ENCODE measurements around the gene AK2.
"Not testable (repeated sequence)": the region's sequence is repeated elsewhere in the genome, so short reads cannot be mapped to it uniquely, and the experiment has no call there.

The AK2 gene

DNA sequence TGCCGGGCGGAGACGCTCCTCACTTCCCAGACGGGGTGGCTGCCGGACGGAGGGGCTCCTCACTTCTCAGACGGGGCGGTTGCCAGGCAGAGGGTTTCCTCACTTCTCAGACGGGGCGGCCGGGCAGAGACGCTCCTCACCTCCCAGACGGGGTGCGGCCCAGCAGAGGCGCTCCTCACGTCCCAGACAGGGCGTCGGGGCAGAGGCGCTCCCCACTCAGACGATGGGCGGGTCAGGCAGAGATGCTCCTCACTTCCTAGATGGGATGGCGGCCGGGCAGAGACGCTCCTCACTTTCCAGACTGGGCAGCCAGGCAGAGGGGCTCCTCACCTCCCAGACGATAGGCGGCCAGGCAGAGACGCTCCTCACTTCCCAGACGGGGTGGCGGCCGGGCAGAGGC is 61.6 kb downstream of the AK2 start:
- DNase-seq (ENCODE audit: low read depth in 2 of 2), result not testable (repeated sequence)

DNA sequence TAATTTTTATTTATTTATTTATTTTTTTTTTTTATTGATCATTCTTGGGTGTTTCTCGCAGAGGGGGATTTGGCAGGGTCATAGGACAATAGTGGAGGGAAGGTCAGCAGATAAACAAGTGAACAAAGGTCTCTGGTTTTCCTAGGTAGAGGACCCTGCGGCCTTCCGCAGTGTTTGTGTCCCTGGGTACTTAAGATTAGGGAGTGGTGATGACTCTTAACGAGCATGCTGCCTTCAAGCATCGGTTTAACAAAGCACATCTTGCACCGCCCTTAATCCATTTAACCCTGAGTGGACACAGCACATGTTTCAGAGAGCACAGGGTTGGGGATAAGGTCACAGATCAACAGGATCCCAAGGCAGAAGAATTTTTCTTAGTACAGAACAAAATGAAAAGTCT is 63.2 kb downstream of the AK2 start:
- DNase-seq (ENCODE audit: low read depth in 2 of 2), result not testable (repeated sequence)

DNA sequence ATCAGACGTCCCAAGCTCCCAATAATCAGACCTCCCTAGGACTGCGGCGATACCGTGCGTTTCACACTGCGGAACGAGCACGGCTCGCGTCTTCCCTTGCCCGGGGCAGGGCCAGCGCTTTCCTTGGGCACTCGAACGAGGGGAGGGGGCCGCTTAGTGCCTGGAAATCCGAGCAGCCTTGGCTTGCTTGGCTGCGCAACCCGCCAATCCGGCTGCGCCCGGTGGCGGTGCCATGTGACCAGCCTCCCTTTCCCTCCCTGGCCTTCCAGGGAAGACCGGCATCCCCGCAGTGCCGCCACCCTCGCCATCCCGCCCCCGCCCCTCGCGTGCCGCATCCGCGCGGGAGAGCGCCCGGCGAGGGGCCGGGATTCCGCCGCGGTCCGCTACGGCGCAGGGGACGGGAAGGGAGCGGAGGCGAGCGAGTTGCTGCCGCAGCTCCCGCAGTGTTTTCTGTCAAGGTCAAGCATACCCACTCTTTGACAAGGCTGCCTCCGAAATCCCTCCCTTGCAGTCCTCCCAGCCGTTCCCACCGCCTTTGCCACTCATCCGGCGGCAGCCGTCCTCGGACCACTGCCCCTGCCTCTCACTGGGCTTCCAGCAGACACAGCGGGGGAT is 63.8 kb downstream of the AK2 start:
- no peak for DNase-seq (ENCODE audit: low read depth in 2 of 2)

DNA sequence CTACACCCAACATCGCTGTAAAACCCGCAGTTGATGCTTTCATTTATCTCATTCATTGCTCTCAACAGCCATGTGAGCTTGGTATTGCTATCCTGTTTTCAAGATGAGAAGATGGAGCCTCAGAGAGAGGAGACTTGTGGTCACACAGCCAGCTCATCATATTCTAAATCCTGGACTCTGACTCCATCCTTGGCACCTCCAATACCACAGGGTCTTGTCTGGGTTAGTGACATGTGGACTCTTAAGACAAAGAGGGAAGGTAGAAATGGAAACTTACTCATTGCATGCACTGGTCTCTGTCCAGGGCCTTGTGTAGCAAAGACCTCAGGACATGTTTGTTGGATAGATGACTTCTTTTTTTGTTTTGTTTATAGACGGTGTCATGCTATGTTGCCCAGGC is 65.1 kb downstream of the AK2 start:
- DNase-seq (ENCODE audit: low read depth in 2 of 2), result no peak

DNA sequence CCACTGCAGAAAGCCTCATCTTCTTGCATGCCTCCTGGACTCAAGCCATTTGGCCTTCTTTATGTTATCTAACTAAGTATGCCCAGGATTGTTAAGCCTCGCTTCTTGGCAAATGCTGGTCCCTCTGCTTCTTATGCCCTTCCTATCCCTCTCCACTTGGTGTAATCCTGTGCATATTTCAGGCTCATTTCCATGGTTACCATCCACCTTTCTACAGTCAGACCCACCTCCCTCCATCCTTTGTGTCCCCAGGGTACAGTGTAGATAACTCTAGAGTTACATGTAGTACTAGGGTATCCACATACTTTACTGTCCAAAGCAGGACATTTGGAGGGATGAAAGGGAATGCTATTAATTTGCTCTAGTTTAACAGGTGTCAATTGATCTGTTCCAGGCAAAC is 65.5 kb downstream of the AK2 start:
- DNase-seq (ENCODE audit: low read depth in 2 of 2), result no peak

DNA sequence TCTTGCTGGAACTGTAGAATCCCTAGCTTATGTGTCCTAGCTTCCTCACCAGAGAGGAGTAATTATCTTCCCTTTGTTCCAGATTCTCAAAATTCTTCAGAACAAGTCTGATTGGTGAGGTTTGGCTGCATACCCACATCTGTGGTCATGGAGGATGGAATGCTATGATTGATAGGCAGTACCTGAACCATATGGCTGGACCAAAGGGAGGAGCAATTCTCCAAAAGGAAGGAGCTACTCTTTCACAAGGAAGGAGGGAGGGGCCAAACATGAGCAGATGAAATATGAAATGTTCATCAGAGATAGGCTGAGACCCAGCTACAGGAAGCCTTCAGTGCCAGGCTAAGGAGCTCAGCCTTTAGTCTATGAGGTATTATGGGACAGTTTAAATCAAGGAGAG is 67.1 kb downstream of the AK2 start:
- DNase-seq (ENCODE audit: low read depth in 2 of 2), result no peak

DNA sequence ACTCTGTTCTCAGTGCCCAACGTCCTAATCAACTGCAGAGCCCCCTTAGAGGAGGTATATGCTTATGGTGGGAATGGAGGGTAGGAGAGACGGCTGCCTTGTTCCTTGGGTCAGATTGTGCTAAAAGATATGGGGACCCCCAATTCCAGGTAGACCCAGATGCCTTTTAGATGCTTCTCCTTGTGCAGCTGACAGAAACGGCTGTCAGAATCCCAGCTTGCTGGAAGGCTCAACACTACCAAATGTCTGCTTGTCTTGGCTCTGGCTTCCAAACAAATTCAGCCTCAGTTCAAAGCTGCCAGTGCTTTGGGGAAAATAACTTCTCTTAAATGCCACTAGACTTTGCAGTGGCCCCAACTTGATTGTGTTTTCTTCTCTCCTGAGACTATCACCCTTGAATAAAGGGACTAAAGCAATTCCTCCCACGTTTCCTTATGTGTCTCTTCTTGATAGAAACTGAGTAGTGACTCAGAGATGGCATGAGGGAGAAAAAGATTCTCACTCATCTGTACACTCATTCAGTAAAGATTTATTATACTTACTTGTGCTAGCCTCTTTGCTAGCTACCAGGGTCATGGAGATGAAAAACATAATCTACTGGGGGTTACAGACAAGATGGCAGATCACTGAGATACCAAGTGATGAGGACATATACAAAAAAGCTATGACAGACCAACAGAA is 68.7 kb downstream of the AK2 start:
- DNase-seq (ENCODE audit: low read depth in 2 of 2), result no peak

DNA sequence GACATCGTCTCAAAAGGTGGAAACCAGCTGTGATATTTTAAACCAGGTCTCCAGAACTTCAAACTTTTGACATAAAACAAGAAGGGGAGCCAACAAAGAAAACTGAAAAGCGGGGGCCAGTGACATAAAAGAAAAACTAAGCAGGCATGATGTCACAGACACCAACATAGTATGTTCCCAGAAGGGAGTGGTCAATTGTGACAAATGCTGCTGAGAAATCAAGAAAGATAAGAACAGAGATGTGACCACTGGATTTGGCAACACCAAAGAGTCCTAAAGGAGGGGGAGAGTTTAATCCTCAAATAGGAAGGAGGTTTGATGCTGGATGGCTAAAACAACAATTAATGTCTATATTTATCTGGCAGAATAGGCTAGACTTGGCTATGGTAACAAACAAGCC is 69.8 kb downstream of the AK2 start:
- no peak for DNase-seq (ENCODE audit: low read depth in 2 of 2)

DNA sequence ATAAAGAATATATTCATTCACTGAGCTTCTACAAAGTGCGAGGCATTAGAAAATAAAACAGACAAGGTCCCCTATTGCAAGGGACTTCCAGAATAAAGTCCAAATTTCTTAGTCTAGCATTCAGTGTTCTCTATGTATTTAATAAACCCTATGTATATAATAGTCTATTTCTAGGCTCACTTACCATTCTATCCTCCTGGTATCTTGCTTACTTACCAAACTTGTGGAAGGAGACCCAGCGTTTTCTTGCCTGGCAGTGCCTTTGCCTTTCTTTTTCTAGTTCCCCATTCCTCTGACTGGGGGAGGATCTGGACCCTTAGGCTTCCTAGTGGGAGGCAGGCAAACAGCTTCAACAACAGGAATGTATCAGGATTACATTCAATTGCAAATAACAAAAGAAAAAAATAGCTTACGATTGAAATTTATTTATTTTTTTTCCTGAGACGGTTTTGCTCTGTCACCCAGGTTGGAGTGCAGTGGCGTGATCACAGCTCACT is 71.4 kb downstream of the AK2 start:
- no peak for DNase-seq (ENCODE audit: low read depth in 2 of 2)

DNA sequence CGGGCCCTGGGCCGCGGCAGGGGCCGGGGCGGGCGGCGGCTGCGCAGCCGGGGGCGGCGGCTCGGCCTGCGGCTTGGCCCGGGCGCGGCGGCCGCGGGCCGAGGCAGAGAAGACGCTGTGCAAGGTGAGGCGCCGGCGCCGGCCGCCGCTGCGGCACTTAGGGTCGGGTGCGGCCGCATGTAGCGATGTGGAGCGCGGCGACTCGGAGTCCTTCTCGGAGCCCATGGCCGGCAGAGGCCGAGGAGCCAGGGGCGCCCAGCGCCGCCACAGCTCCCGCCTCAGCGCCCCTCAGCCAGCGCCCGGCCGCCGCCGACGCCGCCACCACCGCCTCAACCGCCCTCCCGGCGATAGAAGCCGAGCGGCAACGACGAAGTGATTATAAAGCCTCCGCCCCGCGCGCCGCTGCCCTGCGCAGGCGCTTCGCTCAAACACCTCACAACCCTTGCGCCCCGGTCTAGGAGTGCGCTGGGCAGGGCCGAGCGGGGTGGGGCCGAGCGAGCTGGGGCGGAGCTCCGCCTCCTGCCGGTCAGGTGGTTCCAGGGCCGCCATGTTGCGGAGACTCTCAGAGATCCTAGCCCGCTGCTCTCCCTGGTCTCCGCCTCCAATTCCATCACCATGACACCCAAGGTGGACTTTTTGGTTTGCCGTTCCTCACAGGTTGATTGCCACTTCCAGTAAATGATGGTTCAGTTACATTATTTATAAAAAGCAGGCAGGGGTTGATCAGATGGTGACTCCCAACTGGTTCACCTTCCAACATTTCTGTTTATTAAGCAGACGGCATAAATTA is 72.0 kb downstream of the AK2 start, which contains the start of gene RNF19B:
Gene RNF19B (minus strand): TSS at position 349 of the 790 bp plus-strand sequence. CDS start 124 bp downstream, at position 225.
- DNase-seq (ENCODE audit: low read depth in 2 of 2), result peak; percentile 89 to 95

DNA sequence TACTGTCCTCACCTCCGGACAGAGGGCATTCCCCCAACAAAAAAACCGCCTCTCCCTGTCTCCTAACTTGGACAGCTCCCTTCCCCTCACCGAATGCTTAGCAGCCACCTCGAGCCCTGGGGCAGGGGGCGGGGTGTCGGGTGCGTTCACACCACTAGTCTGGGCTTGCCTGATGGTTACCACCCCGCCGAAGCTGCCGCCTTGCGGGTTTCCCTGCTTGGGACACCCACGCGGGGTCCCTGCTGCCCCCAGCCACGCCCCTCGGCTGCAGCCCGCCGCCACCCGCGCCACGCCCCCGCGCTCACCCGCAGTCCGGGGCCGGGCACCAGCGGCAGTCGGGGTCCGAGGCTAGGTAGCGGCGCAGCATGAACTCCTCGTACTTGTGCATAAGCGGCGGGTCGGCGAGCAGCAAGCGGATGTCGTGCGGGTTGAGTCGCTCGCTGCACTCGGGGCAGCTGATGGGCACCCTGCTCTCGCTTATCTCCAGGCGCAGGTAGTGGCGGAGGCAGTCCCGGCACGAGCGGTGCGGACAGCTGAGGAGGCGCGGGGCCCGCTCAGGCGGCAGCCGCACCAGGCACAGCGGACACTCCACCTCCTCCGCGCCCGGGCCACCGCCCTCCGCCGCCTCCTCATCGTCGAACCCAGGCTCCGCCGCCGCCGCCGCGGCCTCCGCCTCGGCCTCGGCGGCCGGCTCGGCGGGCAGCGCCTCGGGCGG is 72.8 kb downstream of the AK2 start:
- peak; percentile 32 to 65 for DNase-seq (ENCODE audit: low read depth in 2 of 2)

DNA sequence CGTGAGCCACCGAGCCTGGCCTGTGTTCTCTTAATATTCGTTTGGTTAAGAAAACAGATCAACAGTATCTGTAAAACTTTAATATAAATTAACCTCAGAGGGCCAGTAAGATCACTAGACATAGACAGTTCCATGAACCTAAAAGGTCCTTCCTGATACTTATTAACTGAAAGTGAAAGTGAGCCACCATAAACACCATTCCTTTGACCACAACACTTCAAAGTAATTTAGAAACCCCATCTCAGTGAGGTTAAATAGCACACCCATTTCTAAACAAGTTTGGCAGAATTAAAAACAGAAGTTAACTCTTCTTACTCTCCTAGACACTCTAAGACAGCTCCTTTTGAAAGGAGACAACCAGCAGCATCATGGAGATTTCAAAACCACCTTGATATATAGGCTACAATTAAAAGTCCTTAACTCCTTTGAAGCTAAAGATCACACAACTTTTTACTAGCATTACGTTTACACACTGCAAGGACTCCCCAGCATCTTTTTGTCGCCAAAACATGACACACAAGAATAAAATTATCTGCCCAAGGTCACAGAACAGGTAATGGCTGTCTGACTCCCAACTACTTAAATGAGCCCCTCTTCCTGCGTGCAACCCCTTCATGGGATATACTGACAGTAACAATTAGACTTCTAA is 74.3 kb downstream of the AK2 start:
- DNase-seq (ENCODE audit: low read depth in 2 of 2), result no peak

DNA sequence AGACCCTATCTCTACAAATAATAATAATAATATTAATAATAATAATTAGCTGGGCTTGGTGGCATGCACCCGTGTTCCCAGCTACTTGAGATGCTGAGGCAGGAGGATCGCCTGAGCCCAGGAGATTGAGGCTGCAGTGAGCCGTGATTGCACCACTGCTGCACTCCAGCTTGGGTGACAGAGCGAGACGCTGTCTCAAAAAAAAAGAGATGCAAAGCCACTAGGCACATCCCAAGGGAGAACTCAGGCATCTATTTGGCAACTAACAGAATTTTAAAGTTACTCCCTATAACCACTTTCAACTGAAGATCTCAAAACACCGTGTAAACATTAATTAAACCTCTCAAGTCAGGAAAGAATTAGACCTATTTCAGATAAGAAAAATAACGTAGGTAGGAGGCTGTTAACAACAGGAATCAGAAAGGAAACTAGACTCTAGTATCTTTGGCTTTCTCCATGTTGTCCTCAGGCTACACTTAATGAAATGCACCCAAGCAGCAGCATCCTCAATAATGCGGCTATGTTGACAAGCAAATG is 75.8 kb downstream of the AK2 start:
- DNase-seq (ENCODE audit: low read depth in 2 of 2), result no peak

DNA sequence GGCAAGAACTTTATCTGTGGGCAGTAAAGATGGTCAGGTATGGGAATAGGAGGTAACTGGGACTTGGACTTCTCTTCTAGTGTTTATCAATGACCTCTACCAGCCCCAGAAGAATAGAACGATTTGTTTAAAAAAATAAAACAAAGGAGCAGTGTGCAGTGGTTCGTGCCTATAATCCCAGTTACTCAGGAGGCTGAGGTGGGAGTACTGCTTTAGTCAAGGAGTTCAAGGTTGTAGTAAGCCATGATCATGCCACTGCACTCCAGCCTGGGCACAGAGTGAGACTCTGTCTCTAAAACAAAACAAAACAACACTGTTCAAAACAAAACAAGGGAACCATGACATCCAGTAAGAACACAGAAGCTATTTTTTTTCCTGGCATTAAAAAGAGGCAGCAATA is 76.3 kb downstream of the AK2 start:
- DNase-seq (ENCODE audit: low read depth in 2 of 2), result no peak

DNA sequence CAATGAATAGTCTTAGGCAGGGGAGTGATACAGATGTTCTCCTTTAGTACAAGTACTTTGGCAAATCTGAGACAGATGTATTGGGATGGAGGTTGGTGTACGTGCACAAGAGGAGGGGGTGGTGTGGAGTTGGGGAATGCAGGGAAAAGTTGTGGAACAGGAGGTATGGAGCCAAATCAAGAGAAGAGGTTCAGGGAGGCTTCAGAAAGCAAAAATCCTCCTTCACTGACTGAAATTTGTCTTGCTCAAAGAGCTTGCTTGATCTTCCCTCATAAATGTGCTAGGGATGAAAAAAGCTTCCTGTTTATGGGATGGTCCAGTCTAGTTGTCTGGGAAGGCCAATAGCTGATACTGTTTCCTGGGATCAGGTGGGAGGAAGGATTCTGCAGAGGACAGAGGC is 77.9 kb downstream of the AK2 start:
- DNase-seq (ENCODE audit: low read depth in 2 of 2), result no peak
